ENCODE results near the gene RAB7B. TPM values are rescaled to one million over a fixed set of nuclear protein-coding genes. Genes with fewer than 3 reads are reported as not detected.

The RAB7B gene
- total RNA-seq, 4 donors from 2014 or later, result 0.15 to 0.62 (median 0.33) TPM; not detected in 1

- TF ChIP-seq, protein P1, sequence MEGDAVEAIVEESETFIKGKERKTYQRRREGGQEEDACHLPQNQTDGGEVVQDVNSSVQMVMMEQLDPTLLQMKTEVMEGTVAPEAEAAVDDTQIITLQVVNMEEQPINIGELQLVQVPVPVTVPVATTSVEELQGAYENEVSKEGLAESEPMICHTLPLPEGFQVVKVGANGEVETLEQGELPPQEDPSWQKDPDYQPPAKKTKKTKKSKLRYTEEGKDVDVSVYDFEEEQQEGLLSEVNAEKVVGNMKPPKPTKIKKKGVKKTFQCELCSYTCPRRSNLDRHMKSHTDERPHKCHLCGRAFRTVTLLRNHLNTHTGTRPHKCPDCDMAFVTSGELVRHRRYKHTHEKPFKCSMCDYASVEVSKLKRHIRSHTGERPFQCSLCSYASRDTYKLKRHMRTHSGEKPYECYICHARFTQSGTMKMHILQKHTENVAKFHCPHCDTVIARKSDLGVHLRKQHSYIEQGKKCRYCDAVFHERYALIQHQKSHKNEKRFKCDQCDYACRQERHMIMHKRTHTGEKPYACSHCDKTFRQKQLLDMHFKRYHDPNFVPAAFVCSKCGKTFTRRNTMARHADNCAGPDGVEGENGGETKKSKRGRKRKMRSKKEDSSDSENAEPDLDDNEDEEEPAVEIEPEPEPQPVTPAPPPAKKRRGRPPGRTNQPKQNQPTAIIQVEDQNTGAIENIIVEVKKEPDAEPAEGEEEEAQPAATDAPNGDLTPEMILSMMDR (IDR thresholded peaks at IDR 0.05 in 4 of 5, conservative IDR thresholded peaks at IDR 0.05 in 1 of 5), result no peak
- no peak for TF ChIP-seq POLR2A (IDR thresholded peaks at IDR 0.05)
- H3K27ac ChIP-seq, result peak overlapping the region; percentile 60 to 77 (median 68)
- no peaks in the 10 kb centered on the region for H3K9me3 ChIP-seq
- no peak overlapping the region for H3K4me3 ChIP-seq
- in situ Hi-C loops (cut with MboI; ENCODE audit: low sequenced_read_pairs in 4 of 4), result no loop called here
- DNase-seq (no peak), ATAC-seq (no peak)
- no peaks in the 10 kb centered on the region for H3K36me3 ChIP-seq
- H3K27me3 ChIP-seq, result no peaks in the 10 kb centered on the region
- H3K4me1 ChIP-seq, result peaks cover 28 to 34% of the 10 kb centered on the region in 2 donors
- intact Hi-C loops (cut with DNase I; ENCODE audit: low total_unique reads), result no loop called here
These were observed 932 bp upstream of the RAB7B start for GRCh38 chr1:206003854-206004800.

- Histone ChIP-seq H3K9me3 (no peaks in the 10 kb centered on the region), H3K27me3 (no peaks in the 10 kb centered on the region), H3K27ac (peak overlapping the region in 3 of 4 donors; percentile 16 to 77 (median 70)), H3K4me1 (peaks cover 41 to 42% of the 10 kb centered on the region in 2 donors), H3K36me3 (no peaks in the 10 kb centered on the region), H3K4me3 (no peak overlapping the region)
- no peak for TF ChIP-seq POLR2A (IDR thresholded peaks at IDR 0.05)
- TF ChIP-seq, protein P1 (IDR thresholded peaks at IDR 0.05 in 4 of 5, conservative IDR thresholded peaks at IDR 0.05 in 1 of 5), result no peak
- DNase-seq, result no peak
- ATAC-seq, result no peak
- intact Hi-C loops (cut with DNase I; ENCODE audit: low total_unique reads) (no loop called here), in situ Hi-C loops (cut with MboI; ENCODE audit: low sequenced_read_pairs in 4 of 4) (no loop called here)
These were observed 1.0 kb downstream of the RAB7B start for GRCh38 chr1:206002160-206002559.

DNA sequence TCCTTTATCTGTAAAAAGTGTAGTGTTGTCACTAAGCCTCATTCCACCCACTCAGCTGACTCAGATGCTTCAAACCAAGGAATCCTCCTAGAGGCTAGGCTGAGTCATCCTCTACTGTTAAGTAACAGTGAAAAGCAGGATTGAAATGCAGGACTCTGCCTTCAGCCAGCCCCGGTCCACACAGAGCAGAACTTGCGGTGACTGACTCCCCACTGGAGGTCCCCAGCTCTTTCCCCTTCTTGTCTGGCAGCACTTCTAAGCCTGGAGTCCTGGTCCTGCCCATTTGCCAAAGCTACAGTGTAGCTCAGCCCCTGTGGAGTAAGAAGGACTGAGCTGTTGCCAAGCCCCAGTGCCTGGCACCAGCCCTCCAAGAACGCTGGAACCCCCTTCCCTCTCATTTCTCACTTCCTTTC is 1.7 kb downstream of the RAB7B start:
- intact Hi-C loops (cut with DNase I; ENCODE audit: low total_unique reads), result no loop called here
- DNase-seq (no peak), ATAC-seq (peak; percentile 49 to 56)
- H3K4me1 ChIP-seq, result peaks cover 41 to 42% of the 10 kb centered on the region in 2 donors
- H3K4me3 ChIP-seq, result no peak overlapping the region
- H3K27me3 ChIP-seq, result no peaks in the 10 kb centered on the region
- H3K9me3 ChIP-seq, result no peaks in the 10 kb centered on the region
- peak overlapping the region; percentile 16 to 77 (median 43) for H3K27ac ChIP-seq
- no peaks in the 10 kb centered on the region for H3K36me3 ChIP-seq
- no peak for TF ChIP-seq POLR2A (IDR thresholded peaks at IDR 0.05)
- TF ChIP-seq, protein P1 (IDR thresholded peaks at IDR 0.05 in 4 of 5, conservative IDR thresholded peaks at IDR 0.05 in 1 of 5), result no peak
- in situ Hi-C loops (cut with MboI; ENCODE audit: low sequenced_read_pairs in 4 of 4), result no loop called here

GRCh38 chr1:206000641-206001339 is 2.4 kb downstream of the RAB7B start:
- intact Hi-C loops (cut with DNase I; ENCODE audit: low total_unique reads) (no loop called here), in situ Hi-C loops (cut with MboI; ENCODE audit: low sequenced_read_pairs in 4 of 4) (no loop called here)
- TF ChIP-seq, protein P1 (IDR thresholded peaks at IDR 0.05 in 4 of 5, conservative IDR thresholded peaks at IDR 0.05 in 1 of 5), result no peak
- TF ChIP-seq POLR2A (IDR thresholded peaks at IDR 0.05), result no peak
- no peaks in the 10 kb centered on the region for H3K27me3 ChIP-seq
- no peaks in the 10 kb centered on the region for H3K9me3 ChIP-seq
- no peaks in the 10 kb centered on the region for H3K36me3 ChIP-seq
- no peak overlapping the region for H3K4me3 ChIP-seq
- peaks cover 41 to 42% of the 10 kb centered on the region in 2 donors for H3K4me1 ChIP-seq
- DNase-seq, result no peak
- no peak for ATAC-seq
- peak overlapping the region in 3 of 4 donors; percentile 37 to 82 (median 37) for H3K27ac ChIP-seq
